Activated CD8-positive, alpha-beta memory T cell treated with anti-CD3 and anti-CD28 coated beads for 24 hours (primary cell): ENCODE measurements around the gene SPTBN5.

Experiments
- DNase-seq: peaks from one replicate; pipeline ENCODE4 v3.0.0-alpha.2; 2020

Gene SPTBN5

DNA sequence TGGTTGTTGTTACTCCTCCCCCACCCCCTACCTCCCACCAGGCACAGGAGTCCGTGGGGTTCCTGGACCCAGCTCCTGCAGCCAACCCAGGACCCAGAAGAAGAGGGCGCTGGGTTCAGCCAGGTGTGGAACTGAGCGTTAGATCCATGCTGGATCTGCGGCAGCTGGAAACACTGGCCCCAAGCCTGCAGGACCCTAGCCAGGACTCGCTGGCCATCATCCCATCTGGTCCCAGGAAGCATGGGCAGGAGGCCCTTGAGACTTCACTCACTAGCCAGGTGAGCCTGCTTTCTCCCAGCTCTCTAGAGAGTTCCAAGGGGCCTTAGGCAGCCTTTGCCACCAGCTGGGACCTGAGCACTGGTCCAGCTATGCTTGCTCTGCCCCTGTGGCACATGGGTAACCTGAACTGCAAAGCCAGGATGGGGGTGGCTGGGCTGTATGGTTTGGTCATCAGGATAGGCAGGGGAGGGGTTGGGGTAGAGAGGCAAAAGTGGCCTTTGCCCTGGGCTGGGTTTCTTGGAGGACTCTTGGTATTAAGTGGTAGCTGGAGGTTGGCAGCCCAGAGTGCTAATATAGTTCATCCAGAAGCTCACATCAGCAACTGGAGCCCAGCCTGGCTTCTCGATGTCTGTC is 72.9 kb downstream of the SPTBN5 start:
- no peak for DNase-seq

DNA sequence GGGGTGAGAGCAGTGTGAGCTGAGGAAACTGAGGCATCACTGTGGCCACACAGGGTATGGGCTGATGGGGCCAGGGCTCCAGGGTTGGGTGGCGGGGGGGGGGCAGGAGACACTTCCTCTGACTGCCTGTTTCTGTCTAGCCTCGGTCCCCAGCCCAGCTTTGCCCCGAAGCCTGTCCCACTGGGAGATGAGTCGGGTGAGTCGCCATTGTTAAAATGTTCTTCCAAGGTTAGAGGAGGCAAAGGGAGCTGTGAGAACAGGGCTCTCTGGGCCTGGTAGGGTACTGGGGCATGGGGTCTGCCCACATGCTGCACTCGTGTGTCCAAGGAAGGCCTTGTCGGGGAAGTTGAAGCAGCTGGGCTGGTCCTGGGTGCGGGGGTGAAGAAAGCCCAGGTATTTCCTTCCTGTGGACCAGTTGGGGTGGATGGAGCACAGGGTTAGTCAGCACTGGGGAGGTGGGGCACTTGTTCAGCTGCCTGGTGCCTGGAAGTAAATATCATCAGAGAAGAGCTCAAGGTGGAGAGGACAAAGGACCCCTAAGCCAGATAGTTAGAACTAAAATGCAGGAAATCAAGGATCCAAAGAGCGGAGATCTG is 74.3 kb downstream of the SPTBN5 start:
- no peak for DNase-seq

DNA sequence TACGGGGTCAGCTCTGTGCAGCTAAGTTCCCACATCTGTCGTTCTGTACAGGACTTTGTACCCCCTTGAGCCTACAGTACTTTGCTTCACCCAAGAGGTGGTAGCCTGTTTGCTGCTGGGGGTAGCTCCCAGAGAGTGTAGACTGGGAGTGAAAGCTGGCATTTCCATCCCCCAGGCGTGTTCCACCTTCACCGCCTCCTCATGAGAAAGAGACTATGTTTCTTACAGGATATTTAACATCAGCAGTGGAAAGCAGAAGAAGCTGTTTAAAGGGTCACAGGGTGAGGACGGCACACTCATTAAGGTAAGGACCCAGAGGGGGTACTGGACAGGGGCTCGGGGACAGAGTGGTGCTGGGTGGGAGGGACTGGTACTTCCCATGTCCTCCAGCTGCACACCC is 76.1 kb downstream of the SPTBN5 start:
- DNase-seq: no peak

DNA sequence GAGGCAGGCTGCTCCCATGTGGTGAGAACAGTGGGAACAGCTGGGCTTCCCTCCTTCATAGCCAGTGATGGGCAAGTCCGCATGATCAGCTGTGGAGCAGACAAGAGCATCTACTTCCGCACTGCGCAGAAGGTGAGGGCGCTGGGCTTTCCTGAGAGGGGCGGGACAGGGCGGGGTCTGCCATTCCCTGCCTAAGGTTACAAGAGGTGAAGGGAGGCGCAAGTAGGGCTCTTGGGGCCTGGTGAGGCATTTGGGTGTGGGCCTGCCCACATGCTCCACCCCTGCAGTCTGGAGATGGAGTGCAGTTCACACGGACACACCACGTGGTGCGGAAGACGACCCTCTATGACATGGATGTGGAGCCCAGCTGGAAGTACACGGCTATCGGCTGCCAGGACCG is 76.5 kb downstream of the SPTBN5 start:
- no peak for DNase-seq

DNA sequence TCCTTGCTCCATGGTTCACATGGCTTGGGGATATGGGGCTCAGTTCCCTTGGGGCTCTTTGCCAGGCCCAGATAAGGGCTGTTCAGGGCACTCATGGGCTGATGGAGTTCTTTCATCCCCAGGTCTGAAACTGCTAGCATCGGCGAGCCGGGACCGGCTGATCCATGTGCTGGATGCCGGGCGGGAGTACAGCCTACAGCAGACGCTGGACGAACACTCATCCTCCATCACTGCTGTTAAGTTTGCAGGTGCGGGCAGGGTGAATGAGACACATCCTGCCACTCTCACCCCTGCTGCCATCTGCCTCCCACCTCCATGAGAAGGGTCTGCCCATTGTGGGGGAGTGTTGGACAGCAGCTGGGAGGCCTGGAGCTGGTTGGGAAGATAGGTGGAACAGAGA is 77.1 kb downstream of the SPTBN5 start:
- no peak for DNase-seq

DNA sequence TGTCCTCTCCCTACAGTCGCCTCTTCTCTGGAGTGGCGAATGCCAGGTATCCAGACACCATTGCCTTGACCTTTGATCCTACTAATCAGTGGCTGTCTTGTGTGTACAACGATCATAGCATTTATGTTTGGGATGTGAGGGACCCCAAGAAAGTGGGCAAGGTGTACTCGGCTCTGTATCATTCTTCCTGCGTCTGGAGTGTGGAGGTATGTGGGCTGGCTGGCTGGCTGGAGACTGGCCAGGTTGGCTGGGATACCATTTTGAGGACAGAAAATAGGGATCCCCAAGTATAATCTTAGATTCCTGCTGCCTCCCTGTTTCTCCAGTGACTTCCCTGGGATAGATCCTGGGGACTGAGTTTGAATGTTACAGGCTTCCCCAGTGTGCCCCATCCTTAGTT is 79.3 kb downstream of the SPTBN5 start:
- no peak for DNase-seq

DNA sequence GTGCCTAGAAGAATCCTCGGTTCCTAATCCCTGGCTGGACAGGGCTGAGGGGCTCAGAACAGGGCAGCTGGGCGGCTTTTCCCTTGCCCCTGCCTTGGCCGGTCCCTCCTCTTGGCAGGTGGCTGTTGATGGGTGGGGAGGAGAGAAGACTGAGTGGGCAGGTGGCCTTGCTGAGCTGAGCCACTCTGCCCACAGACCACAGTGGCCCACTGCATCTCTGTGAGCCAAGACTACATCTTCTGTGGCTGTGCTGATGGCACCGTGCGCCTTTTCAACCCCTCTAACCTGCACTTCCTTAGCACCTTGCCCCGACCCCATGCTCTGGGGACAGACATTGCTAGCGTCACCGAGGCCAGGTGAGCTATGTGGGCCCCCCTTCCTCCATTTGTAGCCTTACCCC is 80.4 kb downstream of the SPTBN5 start:
- DNase-seq: no peak

DNA sequence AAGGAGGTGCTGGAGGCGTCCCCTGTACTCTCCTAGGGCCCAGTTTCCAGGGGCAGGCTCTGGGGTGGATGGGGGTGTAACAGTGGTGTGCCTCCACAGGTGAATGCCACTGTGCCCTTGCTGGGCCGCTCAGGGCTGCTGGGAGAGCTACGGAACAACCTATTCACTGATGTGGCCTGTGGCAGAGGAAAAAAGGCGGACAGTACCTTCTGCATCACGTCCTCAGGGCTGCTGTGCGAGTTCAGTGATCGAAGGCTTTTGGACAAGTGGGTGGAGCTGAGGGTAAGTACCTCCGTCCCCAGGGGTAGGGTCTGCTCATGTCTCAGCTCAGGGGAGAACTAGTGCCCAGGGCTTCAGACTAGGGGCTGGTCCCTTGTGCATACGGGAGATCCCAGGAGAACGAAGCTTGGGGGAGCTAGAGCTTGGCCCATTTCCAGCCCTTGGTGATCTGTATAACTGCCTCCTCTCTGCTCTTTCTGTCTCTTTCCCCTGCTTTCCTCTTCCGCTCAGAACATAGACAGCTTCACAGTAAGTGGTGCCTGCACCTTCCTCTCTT is 81.0 kb downstream of the SPTBN5 start:
- no peak for DNase-seq

DNA sequence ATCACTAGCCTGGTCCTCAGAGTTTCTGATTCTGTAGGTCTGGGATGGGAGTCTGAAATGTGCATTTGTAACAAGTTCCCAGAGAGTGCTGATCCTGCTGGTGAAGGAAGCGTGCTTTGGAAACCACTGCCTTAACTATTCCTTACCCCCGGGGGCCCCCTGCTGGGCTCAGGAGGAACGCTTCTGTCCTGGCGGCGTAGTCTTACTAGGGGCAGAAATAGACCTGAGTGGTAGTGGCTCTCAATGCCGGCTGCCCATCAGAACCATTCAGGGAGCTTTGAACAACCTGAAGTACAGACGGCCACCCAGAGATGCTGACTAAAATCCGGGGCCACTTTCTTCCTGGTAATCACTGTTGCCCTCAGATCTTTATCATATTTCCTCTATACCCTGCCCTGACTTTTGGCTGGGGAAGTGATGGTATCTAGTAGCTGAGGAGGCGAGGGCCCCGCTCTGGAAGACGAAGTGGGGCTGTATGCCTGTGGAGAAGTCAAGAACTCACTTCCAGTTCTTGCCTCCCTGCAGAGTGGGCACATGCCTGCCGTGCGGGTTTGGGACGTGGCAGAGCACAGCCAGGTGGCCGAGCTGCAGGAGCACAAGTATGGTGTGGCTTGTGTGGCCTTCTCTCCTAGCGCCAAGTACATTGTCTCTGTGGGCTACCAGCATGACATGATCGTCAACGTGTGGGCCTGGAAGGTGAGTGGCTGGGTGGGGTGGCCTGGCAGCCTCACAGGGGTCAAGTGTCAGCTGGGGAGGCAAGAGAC is 82.2 kb downstream of the SPTBN5 start:
- peak; percentile 87 for DNase-seq

DNA sequence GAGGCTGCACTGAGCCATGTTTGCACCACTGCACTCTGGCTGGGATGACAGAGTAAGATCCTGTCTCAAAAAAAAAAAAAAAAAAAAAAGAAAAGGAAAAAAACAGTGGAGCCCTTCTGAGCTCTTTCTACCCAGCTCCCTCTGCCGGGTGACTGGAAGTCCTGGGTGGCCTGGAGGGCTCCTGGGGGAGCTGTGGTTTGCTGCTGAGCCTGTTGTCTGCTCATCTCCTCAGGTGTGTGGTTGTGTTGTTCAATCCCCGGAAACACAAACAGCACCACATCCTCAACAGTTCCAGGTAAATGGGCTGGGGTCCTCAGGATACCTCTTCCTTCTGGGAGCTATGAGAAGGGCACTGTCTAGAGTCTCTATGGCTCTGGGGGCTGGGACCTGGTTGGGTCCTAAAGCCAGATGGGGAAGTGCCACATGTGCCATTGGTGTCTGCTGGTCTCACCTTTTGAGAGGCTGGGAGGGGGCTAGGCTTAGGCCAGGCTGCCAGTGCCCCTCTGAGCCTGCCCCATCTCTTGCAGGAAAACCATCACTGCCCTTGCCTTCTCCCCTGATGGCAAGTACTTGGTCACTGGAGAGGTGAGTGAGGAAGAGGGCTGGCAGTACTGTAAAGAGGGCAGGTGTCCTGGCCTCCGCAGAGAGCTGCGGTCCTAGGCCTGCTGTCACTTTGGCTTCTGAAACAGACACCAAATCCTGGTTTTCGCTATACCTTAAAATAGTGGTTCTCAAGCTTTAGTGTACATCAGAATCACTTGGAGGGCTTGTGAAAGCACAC is 83.0 kb downstream of the SPTBN5 start:
- no peak for DNase-seq

DNA sequence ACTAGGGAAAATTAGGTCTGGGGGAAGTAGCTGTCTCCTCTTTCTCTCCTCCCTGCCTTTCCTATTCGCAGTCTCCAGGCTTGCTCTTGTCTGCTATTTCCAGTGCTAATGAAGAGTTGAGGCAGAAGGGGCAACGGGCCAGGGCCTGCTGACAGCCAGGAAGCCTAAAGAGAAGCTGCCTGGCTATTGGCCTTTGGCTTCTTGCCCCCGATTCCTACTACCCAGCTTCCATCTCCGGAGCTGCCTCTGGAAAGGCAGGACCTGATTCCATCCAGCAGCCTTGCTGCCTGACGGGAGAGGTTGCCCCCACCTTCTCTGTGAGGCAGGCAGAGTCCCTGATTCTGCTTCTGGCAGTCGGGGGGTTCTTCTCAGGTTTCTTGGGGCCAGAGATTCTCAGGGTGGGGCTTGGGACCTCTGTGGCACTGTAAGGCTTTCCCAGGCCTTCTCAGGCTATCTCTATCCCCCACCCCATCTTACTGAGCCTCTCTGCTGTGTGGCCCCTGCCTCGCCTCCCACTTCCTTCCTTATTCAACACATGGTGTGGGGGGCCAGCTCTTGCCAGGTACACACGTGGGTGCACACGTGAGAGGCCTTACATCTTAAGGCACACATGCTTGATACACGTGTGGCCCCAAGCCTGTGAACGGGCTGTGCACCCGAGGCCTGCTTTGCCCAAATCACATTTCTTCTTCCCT is 84.2 kb downstream of the SPTBN5 start:
- no peak for DNase-seq

DNA sequence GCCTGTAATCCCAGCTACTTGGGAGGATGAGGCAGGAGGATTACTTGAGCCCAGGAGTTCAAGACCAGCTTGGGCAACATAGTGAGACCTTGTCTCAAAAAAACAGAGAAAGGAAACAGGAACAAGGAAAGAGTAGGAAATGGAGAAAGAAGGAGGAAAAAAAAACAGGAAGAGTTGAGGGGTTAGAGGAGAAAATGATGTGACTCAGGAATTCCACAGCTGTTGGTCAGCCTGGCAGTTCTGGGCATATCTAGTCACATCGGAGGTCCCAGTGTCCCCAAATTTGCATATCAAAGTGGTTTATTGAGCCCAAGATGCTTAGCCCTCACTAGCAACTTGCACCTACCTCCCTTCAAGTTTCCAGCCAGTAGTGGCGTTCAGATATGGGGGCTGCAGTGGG is 84.7 kb downstream of the SPTBN5 start:
- DNase-seq: no peak

DNA sequence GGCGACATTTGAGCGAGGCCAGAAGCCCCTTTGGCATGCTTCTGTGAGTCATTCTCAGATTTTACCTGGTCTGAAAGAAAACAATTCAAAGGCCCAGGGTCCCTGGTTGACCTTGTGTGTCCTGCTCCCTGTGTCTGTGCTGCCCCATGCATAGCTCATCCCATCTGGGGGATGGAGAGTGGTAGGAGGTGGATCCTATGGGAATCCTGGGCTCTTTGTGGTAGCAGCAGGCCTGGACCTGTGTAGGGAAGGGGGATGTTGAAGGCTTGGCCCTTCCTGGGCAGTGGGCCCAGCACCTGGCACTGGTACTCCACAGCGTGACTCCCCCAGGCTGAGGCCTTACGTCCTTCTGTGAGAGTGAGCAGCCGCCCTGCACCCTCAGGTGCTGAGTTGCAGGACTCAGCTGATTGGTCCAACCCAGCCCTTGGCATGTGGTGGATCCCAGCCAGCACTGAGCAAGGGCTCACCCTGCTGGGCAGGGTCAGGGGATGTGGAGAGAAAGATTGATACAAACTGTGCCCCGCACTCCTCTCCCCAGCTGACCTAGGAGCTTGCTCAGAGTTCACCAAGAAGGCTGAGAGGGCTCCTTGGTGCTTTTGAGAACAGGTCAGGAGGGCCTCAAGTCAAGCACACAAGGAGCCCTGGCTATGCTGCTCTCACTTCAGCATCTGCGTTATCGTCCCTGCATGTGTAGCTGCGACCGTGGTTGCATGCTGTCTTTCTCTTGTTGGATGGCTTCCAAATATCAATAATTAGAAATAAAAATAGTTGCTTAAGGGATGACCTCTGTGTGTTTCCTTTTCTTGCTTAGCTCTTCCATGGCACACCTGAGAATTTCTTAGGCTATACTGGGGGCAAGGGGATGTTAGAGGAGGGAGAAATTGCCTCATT is 87.3 kb downstream of the SPTBN5 start:
- DNase-seq: no peak

DNA sequence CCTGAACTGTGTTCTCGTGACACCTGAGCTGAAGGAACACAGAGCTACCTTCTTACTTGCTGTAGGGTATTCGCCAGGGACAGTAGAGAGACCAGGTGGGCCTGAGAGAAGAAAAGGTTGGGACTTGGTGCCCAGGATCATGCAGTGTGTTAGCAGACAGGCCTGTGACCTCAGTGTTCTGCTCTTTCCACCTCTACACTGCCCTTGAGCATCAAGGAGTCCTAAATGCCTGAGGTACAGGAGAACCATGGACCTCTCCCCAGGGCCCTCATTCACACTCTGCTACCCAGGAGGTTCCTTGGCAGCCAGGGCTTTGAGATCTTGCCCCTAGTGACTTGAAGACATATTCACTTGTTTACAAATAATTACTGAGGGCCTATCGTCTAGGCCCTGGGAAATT is 88.1 kb downstream of the SPTBN5 start:
- DNase-seq: no peak

DNA sequence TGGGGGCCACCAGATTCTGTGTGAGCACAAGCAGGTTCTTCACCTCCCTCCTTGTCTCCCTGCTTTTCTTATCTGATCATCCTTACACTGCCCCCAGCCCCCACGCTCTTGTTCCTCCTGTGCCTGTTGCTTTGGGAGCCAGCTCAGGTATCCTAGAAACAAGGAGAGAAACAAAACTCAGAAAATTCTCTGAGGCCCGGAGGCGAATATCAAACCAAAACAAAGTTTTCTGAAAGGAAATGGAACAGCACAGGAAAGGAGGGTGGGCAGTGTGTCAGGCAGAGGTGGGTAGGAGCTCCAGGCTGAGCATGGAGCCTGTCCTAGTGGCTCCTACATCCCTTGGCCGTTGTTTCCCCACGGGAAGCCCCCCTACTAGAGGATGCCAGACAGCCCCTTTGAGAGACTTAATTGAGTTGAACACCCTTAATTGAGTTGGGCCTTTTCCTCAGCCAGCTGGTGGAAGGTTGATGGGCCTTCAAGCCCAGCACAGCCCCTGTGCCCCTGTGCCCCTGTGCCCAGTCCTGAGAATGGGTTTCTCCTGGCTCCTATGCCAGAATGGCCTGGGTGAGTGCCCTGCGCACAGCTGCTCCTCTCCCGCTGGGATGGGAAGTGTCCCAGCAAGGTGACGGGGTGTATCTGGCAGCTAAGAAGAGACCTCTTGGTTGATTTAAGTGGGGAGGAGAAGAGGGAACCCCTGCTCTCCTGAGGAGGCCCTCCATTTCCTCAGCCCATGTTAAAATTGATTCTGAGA is 88.8 kb downstream of the SPTBN5 start:
- no peak for DNase-seq

DNA sequence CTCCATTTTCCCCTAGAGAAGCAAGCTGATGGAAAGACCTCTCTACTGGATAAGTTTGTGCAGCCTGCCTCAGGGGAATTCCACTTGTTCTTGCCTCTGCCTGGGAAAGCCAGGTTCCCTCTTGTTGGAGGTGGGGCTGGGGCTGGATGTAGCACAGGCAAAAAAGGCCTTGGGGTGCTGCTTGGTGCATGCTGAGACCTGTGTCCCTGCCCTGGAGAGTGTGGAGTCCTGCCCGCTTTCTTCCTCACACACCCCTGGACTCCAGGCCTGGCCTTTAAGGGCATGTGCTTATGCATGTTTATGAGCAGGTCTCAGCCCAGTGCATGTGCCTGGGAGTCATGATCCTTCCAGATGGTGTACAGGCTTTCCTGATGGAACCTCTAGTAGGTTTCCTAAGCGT is 89.5 kb downstream of the SPTBN5 start:
- no peak for DNase-seq

DNA sequence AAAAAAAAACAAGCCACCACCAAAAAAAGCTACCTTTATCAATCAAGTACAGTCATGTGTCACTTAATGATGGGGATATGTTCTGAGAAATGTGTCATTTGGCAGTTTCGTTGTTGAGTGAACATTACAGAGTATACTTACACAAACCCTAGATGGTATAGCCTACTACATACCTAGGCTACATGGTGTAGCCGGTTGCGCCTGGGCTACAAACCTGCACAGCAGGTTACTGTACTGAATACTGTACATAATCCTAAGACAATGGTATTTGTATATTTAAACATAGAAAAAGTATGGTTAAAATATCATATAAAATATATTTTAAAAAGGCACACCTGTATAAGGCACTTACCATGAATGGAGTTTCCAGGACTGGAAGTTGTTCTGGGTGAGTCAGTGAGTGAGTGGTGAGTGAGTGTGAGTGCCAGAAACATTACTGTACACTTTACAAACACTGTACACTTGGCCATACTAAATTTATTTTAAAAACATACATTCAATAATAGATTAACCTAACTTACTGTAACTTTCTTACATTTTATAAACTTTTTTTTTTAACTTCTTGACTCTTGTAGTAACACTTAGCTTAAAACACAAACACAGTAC is 91.9 kb downstream of the SPTBN5 start:
- DNase-seq: no peak

DNA sequence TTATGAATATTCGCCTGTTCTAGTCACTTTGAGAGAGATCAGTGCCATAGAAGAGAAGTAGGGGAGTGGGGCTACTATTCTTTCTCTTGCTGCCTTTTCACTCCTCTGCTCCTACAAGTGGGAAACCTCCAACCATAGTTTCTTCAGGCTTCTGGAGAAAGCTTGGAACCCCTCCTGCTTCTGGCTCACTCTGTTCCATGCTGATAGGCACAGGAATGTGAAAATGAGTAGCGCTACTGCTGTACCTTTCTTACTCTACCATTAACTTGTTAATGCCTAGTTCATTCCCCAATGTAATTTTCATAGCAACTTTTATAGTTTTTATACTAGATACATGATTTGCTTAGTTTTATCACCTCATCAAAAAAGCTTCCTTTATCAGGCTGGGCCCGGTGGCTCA is 92.7 kb downstream of the SPTBN5 start:
- no peak for DNase-seq

DNA sequence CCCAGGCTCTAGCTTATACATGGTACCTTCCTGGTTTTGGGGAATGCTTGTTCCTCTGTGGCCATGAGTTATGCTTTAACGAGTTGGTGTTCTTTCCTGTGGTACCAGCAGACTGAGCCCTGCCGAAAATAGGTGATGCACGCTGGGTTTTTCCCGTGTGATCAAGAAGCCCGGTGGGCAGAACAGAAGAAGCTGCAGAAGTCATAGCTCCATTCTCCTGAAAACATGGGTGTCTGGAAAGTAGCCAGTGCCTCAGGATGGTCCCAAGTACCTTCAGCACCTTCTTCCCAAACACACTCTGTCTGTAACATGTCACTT is 94.4 kb downstream of the SPTBN5 start:
- DNase-seq: no peak

DNA sequence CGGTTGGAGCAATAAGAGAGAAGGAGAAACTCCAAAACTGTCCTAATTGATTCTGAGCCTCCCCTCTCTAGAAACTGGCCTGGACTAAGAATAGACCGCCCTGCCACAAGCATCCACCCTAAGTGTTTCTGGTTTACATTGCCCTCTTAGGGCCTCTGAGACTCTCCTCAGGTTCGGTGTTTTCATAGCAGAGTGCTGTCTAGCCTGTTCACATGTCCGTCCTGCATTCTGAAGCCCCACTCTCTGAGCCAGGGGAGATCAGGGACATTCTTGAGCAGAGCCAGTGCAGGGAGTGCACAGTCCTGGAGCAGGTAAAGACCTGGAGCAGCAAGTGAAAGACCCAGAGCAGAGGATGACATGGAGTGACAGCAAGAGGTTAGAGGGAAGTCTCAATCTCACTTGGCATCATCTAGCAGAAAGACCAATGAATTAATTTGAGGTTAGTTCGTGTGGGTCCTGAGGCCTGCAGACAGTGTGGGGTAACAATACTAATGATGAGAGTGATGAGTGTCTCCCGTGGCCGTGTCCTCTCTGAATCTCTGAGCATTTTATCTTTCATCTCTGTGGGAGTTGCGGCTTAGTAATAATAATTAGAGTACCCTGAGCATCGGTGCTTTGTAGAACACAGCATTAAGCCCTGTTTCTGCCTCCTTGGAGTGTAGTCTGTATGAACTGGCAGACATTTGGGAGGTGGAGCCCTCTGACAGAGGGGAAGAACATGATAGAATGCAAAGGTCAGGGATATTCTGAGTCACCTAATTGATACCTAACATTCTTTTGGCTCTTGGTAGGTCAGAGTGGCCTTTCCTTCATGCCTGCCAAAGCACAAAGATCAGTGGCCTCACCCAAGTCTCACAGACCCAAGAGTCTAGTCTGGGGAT is 95.0 kb downstream of the SPTBN5 start:
- DNase-seq: no peak
